ENCODE results near the gene SENP8. TPM values are rescaled to one million over a fixed set of nuclear protein-coding genes. Genes with fewer than 3 reads are reported as not detected.
A peak's percentile ranks its signal among the peaks of the same experiment; 100 is the strongest.
"Not testable (repeated sequence)": the region's sequence is repeated elsewhere in the genome, so short reads cannot be mapped to it uniquely, and the experiment has no call there.

Gene SENP8
- total RNA-seq, 1 experiment from 2014 or later, result 2.6 TPM

GRCh38 chr15:72155003-72155621 lies 36.9 kb downstream of the SENP8 start:
- DNase-seq (ENCODE audit: low read depth), result peak; percentile 57

- peak; percentile 77 for DNase-seq (ENCODE audit: low read depth)
These were observed 37.7 kb downstream of the SENP8 start for GRCh38 chr15:72155635-72156616.

GRCh38 chr15:72156928-72157327 lies 38.7 kb downstream of the SENP8 start:
- no peak for DNase-seq (ENCODE audit: low read depth)

- DNase-seq (ENCODE audit: low read depth), result no peak
These were observed 42.6 kb downstream of the SENP8 start for GRCh38 chr15:72160696-72161245.

- DNase-seq (ENCODE audit: low read depth), result no peak
These were observed 43.3 kb downstream of the SENP8 start for GRCh38 chr15:72161361-72162132.

- DNase-seq (ENCODE audit: low read depth), result no peak
These were observed 44.4 kb downstream of the SENP8 start for GRCh38 chr15:72162569-72162968.

GRCh38 chr15:72163719-72164118 lies 45.5 kb downstream of the SENP8 start:
- DNase-seq (ENCODE audit: low read depth), result no peak

- no peak for DNase-seq (ENCODE audit: low read depth)
These were observed 48.7 kb downstream of the SENP8 start for GRCh38 chr15:72166716-72167417.

- no peak for DNase-seq (ENCODE audit: low read depth)
These were observed 49.2 kb downstream of the SENP8 start for GRCh38 chr15:72167445-72167844.

GRCh38 chr15:72168131-72168807 lies 50.1 kb downstream of the SENP8 start:
- DNase-seq (ENCODE audit: low read depth), result no peak

GRCh38 chr15:72168808-72169190 lies 50.6 kb downstream of the SENP8 start:
- DNase-seq (ENCODE audit: low read depth), result no peak

- DNase-seq (ENCODE audit: low read depth), result no peak
These were observed 51.2 kb downstream of the SENP8 start for GRCh38 chr15:72169236-72169920.

- no peak for DNase-seq (ENCODE audit: low read depth)
These were observed 51.9 kb downstream of the SENP8 start for GRCh38 chr15:72169921-72170611.

GRCh38 chr15:72170691-72171090 lies 52.5 kb downstream of the SENP8 start:
- DNase-seq (ENCODE audit: low read depth), result no peak

- not testable (repeated sequence) for DNase-seq (ENCODE audit: low read depth)
These were observed 53.8 kb downstream of the SENP8 start for GRCh38 chr15:72171978-72172377.

- DNase-seq (ENCODE audit: low read depth), result no peak
These were observed 54.6 kb downstream of the SENP8 start for GRCh38 chr15:72172796-72173195.

- DNase-seq (ENCODE audit: low read depth), result no peak
These were observed 55.2 kb downstream of the SENP8 start for GRCh38 chr15:72173401-72173800.

- no peak for DNase-seq (ENCODE audit: low read depth)
These were observed 55.8 kb downstream of the SENP8 start for GRCh38 chr15:72173864-72174550.

Data from RPMI7951 (cell line).